D721Med (cell line): ENCODE data around the gene SOCS3.

Experiments used
- DNase-seq: peaks from one replicate; pipeline ENCODE4 v3.0.0; 2011; ENCODE audit warnings: low spot score; ENCODE audit not compliant: insufficient read length
- FAIRE-seq: peaks from 2 replicates; lab custom pipeline; 2011; peaks lifted over from hg19 to GRCh38; lab: Jason Lieb, UNC
- CTCF ChIP-seq: IDR thresholded peaks from 2 replicates; pipeline ENCODE4 v1.5.1; 2012; ENCODE audit warnings: mild to moderate bottlenecking, control low read depth; ENCODE audit not compliant: insufficient read depth; ENCODE audit errors: missing control alignments

Gene SOCS3

GRCh38 chr17:78348055-78348770 lies 11.7 kb downstream of the SOCS3 start:
- DNase-seq (no peak), FAIRE-seq (no peak)
- no peak for TF ChIP-seq CTCF

- DNase-seq (no peak), FAIRE-seq (no peak)
- TF ChIP-seq CTCF = no peak
Measured at GRCh38 chr17:78347453-78347852, 12.4 kb downstream of the SOCS3 start.

GRCh38 chr17:78346605-78347250 lies 13.1 kb downstream of the SOCS3 start:
- TF ChIP-seq CTCF = no peak
- no peak for FAIRE-seq
- DNase-seq = no peak

GRCh38 chr17:78345791-78346494 lies 13.9 kb downstream of the SOCS3 start:
- DNase-seq (no peak), FAIRE-seq (no peak)

GRCh38 chr17:78345172-78345571 lies 14.7 kb downstream of the SOCS3 start:
- TF ChIP-seq CTCF = no peak
- DNase-seq = no peak
- FAIRE-seq = no peak

More at GRCh38 chr17:78345791-78346494, 13.9 kb downstream of the SOCS3 start:
- TF ChIP-seq CTCF = no peak

GRCh38 chr17:78344666-78345065 lies 15.2 kb downstream of the SOCS3 start:
- DNase-seq (no peak), FAIRE-seq (no peak)
- no peak for TF ChIP-seq CTCF
